GM18508 (cell line): ENCODE results near the gene PES1.
"Not testable (repeated sequence)": the region's sequence is repeated elsewhere in the genome, so short reads cannot be mapped to it uniquely, and the experiment has no call there.

ENCODE experiments used
- ATAC-seq: cut with Tn5 transposase; IDR thresholded peaks from one replicate; pipeline ENCODE4 v1.9.1; 2021; ENCODE audit warnings: moderate number of reproducible peaks; ENCODE audit not compliant: insufficient read depth, unreplicated experiment

Gene PES1

DNA sequence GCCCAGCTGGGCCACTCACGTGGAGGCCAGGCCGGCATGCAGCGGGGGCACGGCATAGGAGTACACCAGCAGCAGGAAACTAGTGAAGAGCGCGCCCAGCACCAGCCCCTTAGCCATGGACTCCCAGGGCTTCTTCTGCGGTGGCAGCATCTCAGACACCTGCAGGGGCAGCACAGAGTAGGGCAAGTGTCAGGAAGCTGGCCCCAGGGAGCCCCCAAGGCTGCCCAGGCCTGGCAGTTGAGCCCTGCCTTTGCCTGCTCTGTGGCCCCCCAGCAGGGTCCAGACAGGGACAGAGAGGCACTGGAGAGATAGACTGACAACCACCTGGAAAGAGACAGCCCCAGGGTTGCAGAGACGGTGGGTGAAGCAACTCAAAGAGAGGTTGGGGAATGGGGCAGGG, 34.5 kb downstream of the PES1 start:
- no peak for ATAC-seq

DNA sequence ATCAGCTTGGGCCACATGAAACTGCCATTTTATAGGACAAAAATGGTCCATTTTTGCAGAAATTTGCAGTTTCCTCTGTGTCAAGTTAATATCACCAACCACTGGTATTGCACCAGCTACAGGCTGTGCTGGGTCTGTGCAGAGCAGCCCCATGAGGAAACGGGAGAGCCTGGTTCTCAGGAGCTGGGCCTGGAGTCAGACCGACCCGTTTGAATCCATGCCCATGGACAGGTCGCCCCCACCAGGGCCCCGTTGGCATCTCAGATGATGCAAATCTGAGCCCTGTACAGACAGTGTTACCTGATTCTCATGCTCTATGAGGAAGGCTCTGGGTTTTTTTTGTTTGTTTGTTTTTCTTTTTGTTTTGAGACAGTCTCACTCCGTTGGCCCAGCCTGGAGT, 35.3 kb downstream of the PES1 start:
- ATAC-seq, result no peak

DNA sequence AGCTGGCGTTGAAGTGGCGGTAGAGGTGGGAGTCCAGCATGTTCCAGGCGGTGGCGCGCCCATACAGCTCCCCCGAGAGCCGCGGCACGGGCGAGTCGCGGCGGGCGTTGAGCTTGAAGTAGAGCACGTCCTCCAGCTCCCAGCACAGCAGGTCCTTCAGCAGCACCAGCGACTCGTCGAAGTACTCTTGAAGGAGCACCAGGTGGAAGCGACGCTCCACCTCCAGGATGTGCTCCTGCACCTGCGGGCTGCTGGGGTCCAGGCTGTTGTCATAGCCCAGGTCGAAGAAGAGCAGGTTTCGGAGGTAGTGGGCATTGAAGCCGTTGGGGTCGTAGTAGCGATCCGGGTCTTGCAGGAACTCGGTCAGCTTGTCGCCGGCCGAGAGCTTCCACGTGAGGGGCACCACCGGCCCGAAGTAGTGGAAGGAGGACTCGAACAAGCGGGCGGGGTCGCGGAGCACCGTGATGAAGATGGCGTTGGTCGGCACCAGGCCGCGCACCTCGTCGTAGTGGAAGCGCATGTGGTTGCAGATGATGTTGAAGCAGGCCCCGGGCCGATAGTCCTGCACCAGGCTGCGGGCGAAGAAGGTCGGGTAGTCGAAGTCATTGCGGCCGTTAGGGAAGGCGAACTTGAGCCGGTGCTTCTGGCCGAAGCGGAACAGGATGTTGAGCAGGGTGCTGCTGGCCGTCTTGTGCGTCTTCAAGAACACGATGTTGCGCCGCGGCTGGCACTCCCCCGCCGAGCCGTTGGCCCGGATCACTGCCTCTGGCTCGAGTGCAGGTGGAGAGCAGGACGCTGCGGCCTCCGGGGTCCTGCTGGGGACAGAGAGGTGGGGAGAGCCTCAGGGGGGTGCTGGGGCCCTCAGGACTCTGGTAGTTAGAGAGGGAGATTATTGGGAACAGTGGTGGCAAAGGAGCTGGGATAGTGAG, 36.2 kb downstream of the PES1 start:
- no peak for ATAC-seq

DNA sequence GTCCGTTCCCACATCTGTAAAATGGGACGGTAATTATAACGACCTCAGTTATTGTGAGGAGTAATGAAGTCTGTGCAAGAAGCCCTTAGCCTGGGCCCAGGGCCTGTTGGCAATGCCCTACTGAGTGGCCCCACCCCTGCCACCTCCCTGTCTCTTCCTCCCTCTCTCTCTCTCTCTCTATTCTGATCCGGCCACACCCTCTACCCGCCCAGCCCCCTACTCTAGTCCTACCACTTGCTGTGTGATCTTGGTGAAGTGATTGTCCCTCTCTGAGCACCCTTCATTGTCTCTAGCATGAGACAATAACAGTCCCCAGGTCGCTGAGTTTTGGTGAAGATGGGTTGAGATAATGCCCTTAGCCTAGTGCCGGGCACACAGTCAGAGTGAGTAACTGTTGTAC, 37.7 kb downstream of the PES1 start:
- no peak for ATAC-seq

DNA sequence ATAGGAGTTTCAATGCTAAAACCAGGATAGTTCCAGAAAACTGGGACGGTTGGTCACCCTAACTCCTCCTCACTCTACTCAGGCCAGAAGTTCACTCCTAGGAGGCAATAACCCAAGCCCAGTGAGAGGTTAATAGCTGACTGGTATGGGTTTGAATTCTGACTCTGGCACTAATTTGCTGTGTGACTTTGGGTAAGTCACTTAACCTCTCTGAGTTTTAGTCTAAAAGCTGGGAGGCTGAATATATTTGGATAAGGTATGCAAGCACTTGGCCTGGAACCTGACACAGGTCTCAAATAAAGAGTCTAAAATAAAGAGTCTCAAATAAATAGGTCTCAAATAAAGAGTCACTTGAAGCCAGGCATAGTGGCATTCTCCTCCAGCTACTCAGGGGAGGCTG, 39.0 kb downstream of the PES1 start:
- no peak for ATAC-seq

DNA sequence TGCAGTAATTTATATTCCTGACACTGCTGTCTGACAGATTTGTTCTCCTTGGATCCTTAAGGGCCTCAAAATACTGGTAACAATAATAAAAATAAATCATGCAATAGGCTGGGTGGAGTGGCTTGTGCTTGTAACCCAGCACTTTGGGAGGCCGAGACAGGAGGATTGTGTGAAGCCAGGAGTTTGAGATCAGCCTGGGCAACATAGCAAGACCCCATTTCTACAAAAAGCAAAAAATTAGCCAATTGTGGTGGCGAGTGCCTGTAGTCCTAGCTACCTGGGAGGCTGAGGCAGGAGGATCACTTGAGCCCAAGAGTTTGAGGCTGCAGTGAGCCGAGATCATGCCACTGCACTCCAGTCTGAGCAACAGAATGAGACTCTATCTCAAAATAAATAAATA, 39.9 kb downstream of the PES1 start:
- not testable (repeated sequence) for ATAC-seq

DNA sequence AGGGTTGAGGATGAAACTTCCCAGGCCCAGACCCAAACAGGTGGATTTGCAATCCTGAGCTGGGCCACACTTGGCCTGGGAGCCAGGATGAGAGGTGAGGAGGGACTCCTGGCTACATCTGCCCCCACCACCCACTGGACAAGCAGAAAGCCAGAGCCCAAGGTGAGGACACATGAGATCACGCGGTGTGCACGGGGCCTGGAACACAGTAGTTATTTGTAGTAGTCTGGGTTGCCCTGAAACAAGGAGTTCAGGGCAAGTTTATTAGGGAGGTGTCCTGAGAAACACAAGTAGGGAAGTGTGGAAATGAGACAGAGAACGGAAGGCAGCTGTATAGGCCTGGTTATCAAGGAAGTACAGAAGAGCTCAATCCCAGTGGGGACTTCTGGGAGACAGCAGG, 44.5 kb downstream of the PES1 start:
- ATAC-seq, result no peak

DNA sequence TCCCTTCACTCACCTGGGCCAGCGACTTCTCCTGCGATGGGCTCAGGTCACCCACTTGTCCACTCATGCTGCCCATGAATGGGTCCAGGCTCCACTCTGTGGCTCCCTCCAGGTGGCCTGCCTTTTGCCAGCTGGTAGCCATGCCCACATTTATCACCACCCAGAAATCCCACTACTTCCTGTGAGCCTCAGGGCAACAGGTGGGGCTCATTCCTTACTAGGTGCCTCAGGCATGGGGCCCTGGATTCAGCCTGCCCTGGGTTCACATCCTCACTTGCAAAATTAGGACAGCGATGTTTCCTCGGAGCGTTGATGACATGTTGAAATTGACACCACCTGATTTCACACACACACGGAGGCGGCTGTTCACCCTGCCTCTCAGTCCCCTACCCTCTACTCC, 45.1 kb downstream of the PES1 start, which contains the start of gene SEC14L6:
TSS of gene SEC14L6 (minus strand) at position 126 of the 400 bp plus-strand sequence. CDS start at position 67, 59 bp downstream.
- ATAC-seq, result no peak

DNA sequence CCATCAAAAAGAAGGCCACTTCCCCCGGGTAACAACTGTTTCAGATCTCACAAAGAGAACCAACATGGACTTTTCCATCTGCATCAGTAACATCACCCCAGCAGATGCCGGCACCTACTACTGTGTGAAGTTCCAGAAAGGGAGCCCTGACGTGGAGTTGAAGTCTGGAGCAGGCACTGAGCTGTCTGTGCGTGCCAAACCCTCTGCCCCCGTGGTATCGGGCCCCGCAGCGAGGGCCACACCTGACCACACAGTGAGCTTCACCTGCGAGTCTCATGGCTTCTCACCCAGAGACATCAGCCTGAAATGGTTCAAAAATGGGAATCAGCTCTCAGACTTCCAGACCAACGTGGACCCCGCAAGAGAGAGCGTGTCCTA, 48.9 kb downstream of the PES1 start:
- no peak for ATAC-seq

DNA sequence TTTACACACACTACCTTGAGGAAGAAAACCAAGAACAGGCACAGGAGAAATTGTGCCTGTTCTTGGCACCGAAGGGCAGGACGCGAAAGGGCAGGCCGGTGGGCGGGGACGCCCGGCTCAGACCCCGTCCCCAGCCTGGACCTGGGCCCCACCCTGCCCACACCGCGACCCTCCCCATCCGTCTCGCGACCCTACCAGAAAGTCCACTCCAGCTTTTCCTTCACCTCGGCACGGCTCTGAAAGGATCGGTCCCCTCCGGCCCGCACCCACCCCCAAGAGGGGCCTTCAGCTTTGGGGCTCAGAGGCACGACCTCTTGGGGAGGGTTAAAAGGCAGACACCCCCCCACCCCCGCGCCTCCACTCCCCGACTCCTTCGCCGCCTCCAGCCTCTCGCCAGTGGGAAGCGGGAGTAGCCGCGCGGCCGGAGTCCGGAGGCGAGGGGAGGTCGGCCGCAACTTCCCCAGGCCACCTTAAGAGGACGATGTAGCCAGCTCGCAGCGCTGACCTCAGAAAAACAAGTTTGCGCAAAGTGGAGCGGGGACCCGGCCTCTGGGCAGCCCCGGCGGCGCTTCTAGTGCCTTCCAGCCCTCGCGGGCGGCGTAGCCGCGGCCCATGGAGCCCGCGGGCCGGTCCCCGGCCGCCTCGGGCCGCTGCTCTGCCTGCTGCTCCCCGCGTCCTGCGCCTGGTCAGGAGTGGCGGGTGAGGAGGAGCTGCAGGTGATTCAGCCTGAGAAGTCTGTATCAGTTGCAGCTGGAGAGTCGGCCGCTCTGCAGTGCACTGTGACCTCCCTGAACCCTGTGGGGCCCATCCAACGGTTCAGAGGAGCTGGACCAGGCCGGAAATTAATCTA, 49.5 kb downstream of the PES1 start:
- no peak for ATAC-seq

DNA sequence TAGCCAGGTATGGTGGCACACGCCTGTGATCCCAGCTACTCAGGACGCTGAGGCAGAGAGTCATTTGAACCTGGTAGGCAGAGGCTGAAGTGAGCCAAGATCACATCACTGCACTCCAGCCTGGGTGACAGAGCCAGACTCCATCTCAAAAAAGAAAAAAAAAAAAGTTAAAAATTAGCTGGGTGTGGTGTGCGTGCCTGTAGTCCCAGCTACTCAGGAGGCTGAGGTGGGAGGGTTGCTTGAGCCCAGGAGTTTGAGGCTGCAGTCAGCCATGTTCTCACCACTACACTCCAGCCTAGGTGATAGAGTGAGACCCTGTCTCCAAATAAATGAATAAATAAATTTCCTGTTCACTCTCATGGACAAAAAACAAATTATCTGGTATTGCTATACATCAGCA, 50.2 kb downstream of the PES1 start:
- not testable (repeated sequence) for ATAC-seq

DNA sequence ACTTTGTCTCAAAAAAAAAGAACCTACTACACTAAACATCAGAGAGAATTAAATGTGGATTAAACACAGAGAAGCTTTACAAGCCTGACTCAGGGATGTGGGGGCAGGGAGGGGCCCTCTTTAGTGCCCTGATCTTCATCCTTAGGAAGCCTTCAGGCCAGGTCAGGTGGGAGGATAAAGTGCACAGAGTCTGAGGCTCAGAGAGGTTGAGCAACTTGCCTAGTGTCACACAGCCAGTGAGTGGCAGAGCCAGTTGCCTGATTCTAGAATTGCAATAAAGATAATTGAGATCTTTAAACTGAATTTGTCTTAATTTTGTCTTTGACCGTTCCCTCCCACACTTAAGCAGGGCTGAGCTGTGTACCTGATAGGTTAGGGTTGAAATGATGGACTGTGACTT, 52.3 kb downstream of the PES1 start:
- ATAC-seq, result no peak

DNA sequence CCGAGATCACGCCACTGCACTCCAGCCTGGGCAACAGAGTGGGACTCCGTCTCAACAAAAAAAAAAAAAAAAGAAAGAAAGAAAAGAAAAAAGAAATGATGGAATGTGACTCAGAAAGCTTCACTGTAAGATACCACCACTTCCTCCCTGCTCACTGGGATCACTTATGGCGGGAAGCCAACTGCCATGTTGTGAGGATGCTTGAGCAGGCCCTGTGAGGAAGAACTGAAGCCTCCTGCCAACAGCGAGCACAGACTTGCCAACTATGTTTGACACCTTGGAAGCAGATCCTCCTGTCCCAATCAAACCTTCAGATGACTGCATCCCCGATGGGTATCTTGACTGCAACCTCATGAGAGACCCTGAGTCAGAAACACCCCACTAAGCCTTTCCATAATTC, 53.4 kb downstream of the PES1 start:
- no peak for ATAC-seq

DNA sequence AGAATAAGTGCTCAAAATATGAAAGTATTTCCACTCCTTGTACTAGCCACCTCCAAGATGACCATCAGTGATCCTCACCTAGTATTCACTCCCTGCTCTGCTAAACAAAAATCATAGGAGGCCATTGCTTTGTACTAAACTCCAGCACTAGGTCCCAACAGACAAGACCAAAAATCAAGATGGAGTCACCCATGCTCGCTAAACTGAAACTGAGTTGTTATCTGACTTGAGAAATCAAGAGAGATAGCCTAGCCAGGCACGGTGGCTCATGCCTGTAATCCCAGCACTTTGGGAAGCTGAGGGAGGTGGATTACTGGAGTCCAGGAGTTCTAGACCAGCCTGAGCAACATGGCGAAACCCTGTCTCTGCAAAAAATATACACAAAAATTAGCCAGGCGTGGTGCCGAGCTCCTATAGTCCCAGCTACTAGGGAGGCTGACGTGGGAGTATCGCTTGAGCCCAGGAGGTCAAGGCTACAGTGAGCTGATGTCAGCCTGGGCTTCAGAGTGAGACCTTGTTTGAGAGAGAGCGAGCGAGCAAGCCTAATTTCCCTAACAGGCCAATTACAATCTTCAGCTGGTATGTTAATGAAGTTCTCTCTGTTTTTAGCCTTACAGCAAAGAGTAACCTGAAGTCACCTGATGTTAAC, 54.5 kb downstream of the PES1 start:
- no peak for ATAC-seq

DNA sequence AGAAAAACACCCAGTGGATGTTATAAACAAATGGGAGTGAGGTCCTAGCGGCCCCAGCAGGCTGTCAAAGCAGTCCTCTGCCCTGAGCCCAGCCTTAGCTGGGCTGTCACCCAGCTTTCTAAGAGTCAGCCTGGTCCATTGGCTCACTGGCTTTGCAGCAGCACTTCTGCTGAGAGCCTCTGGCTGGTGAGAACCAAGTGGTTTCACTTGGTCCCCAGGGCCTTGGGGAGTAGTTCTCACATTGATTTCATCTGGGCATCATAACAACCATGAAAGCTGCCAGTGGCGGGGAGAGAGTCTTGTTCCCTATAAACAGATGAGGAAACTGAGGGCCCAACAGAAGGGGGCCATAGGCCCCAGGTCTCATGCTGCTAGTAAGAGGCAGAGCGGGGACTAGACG, 56.5 kb downstream of the PES1 start:
- no peak for ATAC-seq

DNA sequence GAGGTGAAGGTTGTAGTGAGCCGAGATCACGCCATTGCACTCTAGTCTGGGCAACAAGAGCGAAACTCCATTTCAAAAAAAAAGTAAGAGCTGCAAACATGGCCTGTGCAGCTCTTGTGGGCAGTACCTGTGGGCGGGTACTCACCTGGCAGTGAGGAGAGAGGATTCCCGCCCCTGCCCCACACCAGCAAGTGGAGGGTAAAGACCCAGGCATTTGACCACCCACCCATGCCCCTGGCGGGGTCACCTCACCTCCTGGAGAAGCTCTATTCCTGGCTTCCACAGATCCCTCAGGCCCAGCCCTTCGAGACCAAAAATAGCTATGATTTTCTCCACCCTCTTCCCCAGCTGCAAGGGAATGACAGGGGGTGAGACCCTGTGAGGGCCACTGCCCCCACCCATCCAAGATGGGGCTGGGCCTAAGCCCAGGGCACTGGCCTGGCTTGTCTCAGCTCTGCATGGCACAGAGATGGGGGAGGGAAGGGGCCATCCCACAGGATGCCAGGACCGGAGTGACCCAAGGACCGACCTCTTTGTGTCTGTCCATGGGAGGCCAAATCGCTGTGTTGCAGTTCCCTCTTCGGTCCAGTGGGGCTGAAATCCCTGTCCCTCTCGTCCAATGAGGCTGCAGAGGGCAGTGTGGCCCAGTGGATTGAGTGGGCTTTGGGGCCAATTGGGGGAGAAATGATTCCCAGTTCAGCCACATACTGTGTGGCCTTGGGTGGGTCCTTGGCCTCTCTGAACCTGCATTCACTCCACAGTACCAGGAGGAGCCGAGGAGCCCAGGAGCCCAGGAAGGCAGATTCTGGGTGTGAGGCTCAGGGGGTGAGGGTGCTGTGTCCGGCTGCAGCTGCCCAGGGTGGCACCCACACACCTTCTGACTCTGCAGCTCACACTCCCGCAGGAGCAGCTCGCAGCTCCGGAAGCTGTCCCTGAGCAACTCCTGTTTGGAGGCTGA, 59.8 kb downstream of the PES1 start:
- ATAC-seq, result no peak

DNA sequence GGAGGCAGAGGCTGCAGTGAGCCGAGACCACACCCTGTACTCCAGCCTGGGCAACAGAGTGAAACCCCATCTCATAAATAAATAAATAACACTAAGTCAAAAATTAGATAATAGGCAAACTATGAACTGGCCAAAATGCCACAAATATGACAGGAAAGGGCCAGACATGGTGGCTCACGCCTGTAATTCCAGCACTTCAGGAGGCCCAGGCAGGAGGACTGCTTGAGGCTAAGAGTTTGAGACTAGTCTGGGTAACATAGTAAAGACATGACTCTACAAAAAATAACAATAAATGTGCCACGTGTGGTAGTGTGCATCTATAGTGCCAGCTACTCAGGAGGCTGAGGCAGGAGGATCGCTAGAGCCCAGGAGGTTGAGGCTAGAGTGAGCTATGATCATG, 65.1 kb downstream of the PES1 start:
- no peak for ATAC-seq
